Endometrial microvascular endothelial cells (primary cell): ENCODE results near the gene SHISA8. TPM values are rescaled to one million over a fixed set of nuclear protein-coding genes. Genes with fewer than 3 reads are reported as not detected.

Experiments
- in situ Hi-C: cut with HindIII; loops from 2 replicates; pipeline ENCODE4 v1.10.0; 2017; ENCODE audit warnings: low sequenced_read_pairs, low pct_unique_long_range_greater_than_20kb; ENCODE audit errors: inconsistent ontology term
- total RNA-seq: library from RNA; depleted of rRNA; stranded (reverse); fragments of >200 nt; gene quantifications from one replicate; pipeline ENCODE4 v1.2.3, GENCODE V29; 2015; ENCODE audit errors: inconsistent ontology term

Gene SHISA8
- total RNA-seq, 1 donor from 2014 or later = not detected

- in situ Hi-C loops = no loop called here
These were observed 2.6 kb upstream of the SHISA8 start for GRCh38 chr22:41917375-41917902.

DNA sequence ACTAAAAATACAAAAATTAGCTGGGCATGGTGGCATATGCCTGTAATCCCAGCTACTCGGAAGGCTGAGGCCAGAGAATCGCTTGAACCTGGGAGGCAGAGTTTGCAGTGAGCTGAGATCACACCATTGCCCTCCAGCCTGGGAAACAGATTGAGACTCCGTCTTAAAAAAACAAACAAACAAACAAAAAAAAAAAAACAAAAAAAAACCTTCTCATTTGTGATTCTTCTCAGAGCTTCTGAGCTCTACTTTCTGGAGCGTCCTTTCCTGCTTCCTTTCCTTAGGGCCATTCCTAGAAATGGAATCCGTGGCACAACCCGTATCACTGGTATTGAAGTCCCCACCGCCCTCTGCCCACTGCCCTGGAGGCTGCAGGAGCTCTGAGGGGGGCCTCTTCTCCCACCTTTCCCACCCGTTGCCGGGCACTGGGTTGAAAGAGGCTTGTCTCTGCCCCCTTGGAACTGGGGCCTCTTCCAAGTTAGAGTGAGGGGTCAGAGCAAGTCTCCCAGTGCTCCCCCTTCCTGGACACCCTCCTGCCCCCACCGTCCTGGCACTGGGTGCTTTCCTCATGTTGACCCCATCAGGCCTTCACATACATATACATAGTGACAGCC lies 2.0 kb upstream of the SHISA8 start:
- in situ Hi-C loops = no loop called here

- in situ Hi-C loops = no loop called here
These were observed 1.1 kb upstream of the SHISA8 start for GRCh38 chr22:41915786-41916493.

DNA sequence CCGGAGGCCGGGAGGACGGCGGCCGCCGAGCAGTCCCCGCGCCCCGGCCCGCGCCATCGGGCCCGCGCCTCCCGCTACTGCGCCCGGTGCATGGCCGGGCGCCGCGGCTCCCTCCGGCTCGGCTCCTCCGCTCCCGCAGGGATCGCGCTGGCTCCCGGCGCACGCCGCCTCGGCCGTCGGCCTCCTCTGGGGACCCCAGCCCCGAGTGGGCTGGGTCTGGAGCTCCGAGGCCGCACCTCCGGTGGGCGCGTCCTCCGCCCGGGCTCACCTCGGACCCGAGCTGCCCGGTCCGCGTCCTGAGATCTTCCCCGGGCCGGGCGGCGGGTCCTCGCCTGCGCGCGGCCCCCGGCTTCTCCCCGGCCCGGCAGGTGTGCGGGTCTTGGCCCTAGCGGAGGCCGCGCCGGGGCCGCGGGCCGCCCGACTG lies 251 bp downstream of the SHISA8 start:
- in situ Hi-C loops = no loop called here

- in situ Hi-C loops = no loop called here
These were observed 886 bp downstream of the SHISA8 start for GRCh38 chr22:41913842-41914534.

DNA sequence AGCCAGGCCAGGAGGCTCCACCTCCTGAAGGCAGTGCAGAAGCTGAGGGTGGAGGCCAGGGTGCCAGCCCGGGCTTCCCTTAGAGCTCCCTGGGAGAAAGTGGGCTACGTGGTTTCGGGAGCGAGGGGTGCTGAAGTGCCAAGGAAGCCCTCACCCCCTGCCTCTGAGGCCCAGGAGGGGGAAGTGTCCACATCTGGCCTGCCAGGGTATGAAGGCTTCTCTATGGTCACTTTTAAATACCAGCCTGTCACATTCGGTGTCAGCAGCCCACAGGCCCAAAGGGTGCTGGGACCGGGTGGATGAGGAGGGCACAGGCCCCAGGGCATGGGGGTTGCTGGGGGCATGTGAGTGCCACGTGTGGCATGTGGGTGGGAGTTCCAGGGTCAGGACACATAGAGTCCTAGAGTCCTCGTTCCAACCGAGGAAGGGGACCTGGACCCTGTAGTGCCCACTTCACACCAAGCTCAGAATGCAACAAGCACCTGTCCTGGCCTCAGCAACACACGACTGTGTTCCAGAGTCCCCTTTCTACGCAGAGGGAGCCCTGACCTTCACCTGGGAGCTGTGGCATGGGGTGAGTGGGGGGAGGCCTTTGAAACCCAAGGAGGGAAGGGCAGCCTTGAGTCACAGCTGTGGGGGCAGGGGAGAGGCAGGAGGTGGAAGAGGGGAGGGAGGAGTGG lies 1.7 kb downstream of the SHISA8 start:
- in situ Hi-C loops = no loop called here

GRCh38 chr22:41912338-41913039 lies 2.4 kb downstream of the SHISA8 start:
- in situ Hi-C loops = no loop called here

DNA sequence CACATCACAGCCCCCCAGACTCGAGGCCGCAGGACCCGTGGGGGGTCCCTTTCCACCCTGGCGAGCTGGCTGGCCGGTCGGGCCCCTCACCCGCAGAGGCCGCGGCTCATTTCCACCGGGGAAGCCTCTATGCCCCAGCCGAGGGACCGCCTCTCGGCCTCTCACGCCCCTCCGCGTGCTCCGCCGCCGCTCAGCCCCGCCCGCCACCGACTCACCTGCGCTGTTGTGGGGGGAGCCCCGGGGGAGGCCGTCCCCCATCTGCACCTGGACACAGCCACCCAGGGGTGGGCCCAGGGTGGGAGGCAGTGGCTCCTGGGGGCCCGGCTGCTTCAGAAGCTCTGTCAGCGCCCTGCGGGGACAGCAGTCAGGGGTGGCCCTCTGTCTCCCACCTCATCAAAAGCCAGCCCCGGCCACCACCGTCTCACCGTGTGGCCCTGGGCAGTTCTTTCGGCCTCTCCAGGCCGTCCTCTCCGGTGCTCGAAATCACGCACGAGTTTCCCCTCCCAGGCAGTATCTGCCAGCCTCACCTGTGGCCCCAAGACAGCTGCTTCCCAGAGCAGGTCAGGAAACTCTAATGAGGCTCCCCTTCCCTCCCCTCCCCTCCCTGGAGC lies 3.8 kb downstream of the SHISA8 start:
- in situ Hi-C loops = no loop called here

GRCh38 chr22:41910050-41911000 lies 4.5 kb downstream of the SHISA8 start:
- in situ Hi-C loops = no loop called here

GRCh38 chr22:41909310-41910049 lies 5.4 kb downstream of the SHISA8 start:
- in situ Hi-C loops = no loop called here

- in situ Hi-C loops = no loop called here
These were observed 6.2 kb downstream of the SHISA8 start for GRCh38 chr22:41908411-41909309.

- in situ Hi-C loops = no loop called here
These were observed 7.2 kb downstream of the SHISA8 start for GRCh38 chr22:41907436-41908401.

DNA sequence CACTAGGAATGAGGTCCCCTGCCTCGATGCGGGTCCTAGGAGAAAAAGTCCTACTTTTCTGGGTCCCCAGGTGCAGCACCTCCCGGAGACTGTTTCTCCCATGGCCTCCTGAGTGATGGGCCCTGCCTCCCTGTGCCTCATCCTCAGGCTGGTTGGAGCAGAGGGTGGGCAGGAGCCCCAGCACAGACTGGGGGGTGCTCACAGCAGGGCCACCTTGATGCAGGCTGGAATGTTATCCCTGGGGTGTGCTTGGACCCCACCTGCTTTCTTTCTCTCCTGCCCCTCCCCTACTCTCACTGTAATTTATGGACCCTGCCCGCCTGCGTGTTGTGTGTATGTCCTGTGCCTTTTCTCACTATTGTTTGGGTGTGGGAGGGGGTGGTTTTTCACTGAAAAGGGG lies 8.1 kb downstream of the SHISA8 start:
- in situ Hi-C loops = no loop called here

DNA sequence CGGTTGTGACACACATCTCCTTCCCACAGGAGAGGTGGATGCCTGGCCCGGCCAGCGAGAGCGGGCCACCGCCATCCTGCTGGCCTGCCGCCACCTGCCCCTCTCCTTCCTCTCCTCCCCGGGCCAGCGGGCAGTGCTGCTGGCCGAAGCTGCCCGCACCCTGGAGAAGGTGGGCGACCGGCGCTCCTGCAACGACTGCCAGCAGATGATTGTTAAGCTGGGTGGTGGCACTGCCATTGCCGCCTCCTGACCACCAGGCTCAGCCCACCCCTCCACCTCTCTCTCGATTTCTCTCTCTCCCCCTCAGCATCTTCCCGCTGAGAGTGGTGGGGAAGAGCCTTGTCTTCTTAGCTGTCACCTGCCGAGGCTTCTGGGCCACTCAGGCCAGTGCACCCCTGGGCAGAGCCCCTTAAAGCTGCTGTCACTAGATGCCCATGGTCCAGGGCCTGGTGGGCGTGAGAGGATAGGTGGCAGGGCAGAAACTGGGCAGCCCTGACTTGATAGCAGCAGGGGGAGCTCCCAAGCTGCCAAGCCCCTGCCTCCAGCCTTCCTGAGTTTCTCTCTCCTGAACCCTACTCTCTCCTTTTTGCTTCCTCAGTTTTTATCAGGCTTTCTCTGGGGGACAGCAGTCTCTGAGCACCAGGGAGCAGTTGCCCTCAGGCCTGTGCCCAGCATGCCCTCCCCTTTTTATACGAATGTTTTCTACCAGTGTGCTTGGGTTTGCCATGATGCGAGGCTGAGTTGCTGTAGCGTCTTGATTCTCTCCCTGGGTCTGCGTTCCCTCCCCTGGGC lies 9.3 kb downstream of the SHISA8 start:
- in situ Hi-C loops = no loop called here
